ENCODE measurements around the gene ID2. TPM values are rescaled to one million over a fixed set of nuclear protein-coding genes. Genes with fewer than 3 reads are reported as not detected.

ID2 gene, protein sequence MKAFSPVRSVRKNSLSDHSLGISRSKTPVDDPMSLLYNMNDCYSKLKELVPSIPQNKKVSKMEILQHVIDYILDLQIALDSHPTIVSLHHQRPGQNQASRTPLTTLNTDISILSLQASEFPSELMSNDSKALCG
- total RNA-seq (2022; extraction: Qiagen RNA extraction): 71.1 to 115 TPM (median 82.6 TPM) in 5 replicates

DNA sequence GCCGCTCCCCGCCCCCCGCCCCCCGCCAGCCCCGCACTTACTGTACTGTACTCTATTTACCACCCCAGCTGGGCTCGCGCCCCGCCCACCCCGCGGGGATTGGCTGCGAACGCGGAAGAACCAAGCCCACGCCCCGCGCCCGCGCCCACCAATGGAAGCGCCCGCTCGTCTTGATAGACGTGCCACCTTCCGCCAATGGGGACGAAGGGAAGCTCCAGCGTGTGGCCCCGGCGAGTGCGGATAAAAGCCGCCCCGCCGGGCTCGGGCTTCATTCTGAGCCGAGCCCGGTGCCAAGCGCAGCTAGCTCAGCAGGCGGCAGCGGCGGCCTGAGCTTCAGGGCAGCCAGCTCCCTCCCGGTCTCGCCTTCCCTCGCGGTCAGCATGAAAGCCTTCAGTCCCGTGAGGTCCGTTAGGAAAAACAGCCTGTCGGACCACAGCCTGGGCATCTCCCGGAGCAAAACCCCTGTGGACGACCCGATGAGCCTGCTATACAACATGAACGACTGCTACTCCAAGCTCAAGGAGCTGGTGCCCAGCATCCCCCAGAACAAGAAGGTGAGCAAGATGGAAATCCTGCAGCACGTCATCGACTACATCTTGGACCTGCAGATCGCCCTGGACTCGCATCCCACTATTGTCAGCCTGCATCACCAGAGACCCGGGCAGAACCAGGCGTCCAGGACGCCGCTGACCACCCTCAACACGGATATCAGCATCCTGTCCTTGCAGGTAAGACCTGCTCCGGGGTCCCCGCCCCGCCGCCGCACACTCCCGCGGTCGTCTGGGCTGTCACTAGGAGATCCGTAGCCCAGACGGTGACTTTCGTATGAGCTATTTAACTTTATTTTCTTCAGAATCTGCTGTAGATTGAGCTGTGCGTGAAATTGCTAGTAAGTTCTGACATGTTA, at the start of gene ID2:
Gene ID2, plus strand, starts transcription at position 271 of the 907 bp plus-strand sequence. Its CDS starts 110 bp downstream, at position 381.

Other genes starting within 250 kb of the ID2 start
- 14.6 to 24.5 TPM (median 19.1 TPM) in 5 replicates for gene KIDINS220, start 155.6 kb downstream of the ID2 start, total RNA-seq (2022; extraction: Qiagen RNA extraction)